Hepatocyte (in vitro differentiated cells): ENCODE results near the gene PZP. TPM values are rescaled to one million over a fixed set of nuclear protein-coding genes. Genes with fewer than 3 reads are reported as not detected.

Source experiments
- DNase-seq: peaks from one replicate; pipeline ENCODE4 v3.0.0-alpha.2; 2016; ENCODE audit warnings: low spot score
- H2AFZ ChIP-seq: fragments of 200-600 bp; sonication (generic); 2 replicates; pipeline ENCODE4 v1.6.0; 2016; ENCODE audit warnings: antibody characterized with exemption, mild to moderate bottlenecking
- H3K27ac ChIP-seq: fragments of 200-600 bp; sonication (generic); 2 replicates; pipeline ENCODE4 v1.5.1; 2016; ENCODE audit warnings: mild to moderate bottlenecking
- H3K27me3 ChIP-seq: fragments of 200-600 bp; sonication (generic); 2 replicates; pipeline ENCODE4 v1.6.1; 2016
- H3K36me3 ChIP-seq: fragments of 200-600 bp; sonication (generic); replicated peaks from 2 replicates; pipeline ENCODE4 v1.5.1; 2016; ENCODE audit warnings: low read depth; ENCODE audit not compliant: insufficient read depth
- H3K4me1 ChIP-seq: fragments of 200-600 bp; sonication (generic); 2 replicates; pipeline ENCODE4 v1.5.1; 2016; ENCODE audit warnings: mild to moderate bottlenecking, moderate library complexity; ENCODE audit not compliant: insufficient read depth
- H3K4me2 ChIP-seq: fragments of 200-600 bp; sonication (generic); 2 replicates; pipeline ENCODE4 v1.6.0; 2016
- H3K4me3 ChIP-seq: fragments of 200-600 bp; sonication (generic); 2 replicates; pipeline ENCODE4 v1.5.1; 2016; ENCODE audit warnings: mild to moderate bottlenecking
- H3K79me2 ChIP-seq: fragments of 200-600 bp; sonication (generic); 2 replicates; pipeline ENCODE4 v1.6.0; 2017; ENCODE audit warnings: mild to moderate bottlenecking
- H3K9me2 ChIP-seq: fragments of 200-600 bp; sonication (generic); replicated peaks from 2 replicates; pipeline ENCODE4 v1.6.0; 2017; ENCODE audit warnings: mild to moderate bottlenecking; ENCODE audit not compliant: insufficient read depth
- H3K9me3 ChIP-seq: fragments of 200-600 bp; sonication (generic); 2 replicates; pipeline ENCODE4 v1.5.1; 2016; ENCODE audit warnings: low read depth, mild to moderate bottlenecking
- H4K20me1 ChIP-seq: fragments of 200-600 bp; sonication (generic); 2 replicates; pipeline ENCODE4 v1.6.0; 2016; ENCODE audit warnings: mild to moderate bottlenecking; ENCODE audit not compliant: insufficient read depth, poor library complexity, severe bottlenecking
- CTCF ChIP-seq: fragments of 200-600 bp; sonication (generic); IDR thresholded peaks from 2 replicates; pipeline ENCODE4 v1.5.1; 2016; ENCODE audit warnings: antibody characterized with exemption, mild to moderate bottlenecking; ENCODE audit not compliant: poor library complexity
- EZH2 ChIP-seq: fragments of 200-600 bp; sonication (generic); IDR thresholded peaks from 2 replicates; pipeline ENCODE4 v1.6.1; 2016; ENCODE audit warnings: antibody characterized with exemption, mild to moderate bottlenecking, borderline replicate concordance
- EZH2phosphoT487 ChIP-seq: fragments of 200-600 bp; sonication (generic); IDR thresholded peaks from one replicate; pipeline ENCODE4 v1.6.1; 2018; ENCODE audit warnings: antibody characterized with exemption, mild to moderate bottlenecking, low read depth, moderate library complexity; ENCODE audit not compliant: unreplicated experiment, severe bottlenecking
- WGBS: methylation state at CpG from one replicate; pipeline ENCODE4 v1.1.6; 2016; ENCODE audit warnings: low lambda C conversion rate; ENCODE audit errors: missing lambda C conversion rate; 5-methylcytosine and 5-hydroxymethylcytosine counted together
- polyA plus RNA-seq: library from polyadenylated mRNA; unstranded; fragments of >200 nt; fragmentation: Nextera tagmentation; extraction: Ambion mirVana; gene quantifications from 2 replicates; pipeline ENCODE4 v1.2.1, GENCODE V29; 2016
- total RNA-seq: library from RNA; depleted of rRNA; stranded (reverse); fragments of >200 nt; gene quantifications from 2 replicates; pipeline ENCODE4 v1.2.3, GENCODE V29; 2014

PZP gene
- total and polyA plus RNA-seq, 2 experiments from 2014 or later = 0.10 to 0.45 TPM

- no peak overlapping the region for H2AFZ ChIP-seq
- no peaks in the 10 kb centered on the region for H3K36me3 ChIP-seq
- DNase-seq = no peak
- H3K4me3 ChIP-seq = no peak overlapping the region
- no peaks in the 10 kb centered on the region for H3K27me3 ChIP-seq
- H3K4me2 ChIP-seq = no peak overlapping the region
- no peaks in the 10 kb centered on the region for H3K9me3 ChIP-seq
- H3K79me2 ChIP-seq = no peaks in the 10 kb centered on the region
- H4K20me1 ChIP-seq = no peaks in the 10 kb centered on the region
- H3K27ac ChIP-seq = no peak overlapping the region
- no peaks in the 10 kb centered on the region for H3K4me1 ChIP-seq
- 81% methylated on average over 2 of the region's 2 CpGs for WGBS
- H3K9me2 ChIP-seq = no peaks in the 10 kb centered on the region
- TF ChIP-seq CTCF = no peak
- TF ChIP-seq EZH2 = no peak
- TF ChIP-seq EZH2phosphoT487 = no peak
Measured at GRCh38 chr12:9214534-9214933, 6.3 kb upstream of the PZP start.

- Histone ChIP-seq H3K4me2 (no peak overlapping the region), H3K4me3 (no peak overlapping the region), H3K79me2 (no peaks in the 10 kb centered on the region), H3K27ac (no peak overlapping the region), H3K9me2 (no peaks in the 10 kb centered on the region), H3K9me3 (no peaks in the 10 kb centered on the region), H3K27me3 (no peaks in the 10 kb centered on the region), H3K36me3 (no peaks in the 10 kb centered on the region), H4K20me1 (no peaks in the 10 kb centered on the region), H3K4me1 (no peaks in the 10 kb centered on the region), H2AFZ (no peak overlapping the region)
- TF ChIP-seq CTCF (no peak), EZH2phosphoT487 (no peak)
- no peak for DNase-seq
- 92% methylated on average over 1 of the region's 1 CpG for WGBS
Measured at GRCh38 chr12:9211687-9212086, 3.5 kb upstream of the PZP start.

- H3K9me3 ChIP-seq = no peaks in the 10 kb centered on the region
- no peak for DNase-seq
- no peak overlapping the region for H3K4me2 ChIP-seq
- no peaks in the 10 kb centered on the region for H4K20me1 ChIP-seq
- no peaks in the 10 kb centered on the region for H3K9me2 ChIP-seq
- H2AFZ ChIP-seq = no peak overlapping the region
- TF ChIP-seq CTCF = no peak
- TF ChIP-seq EZH2 = no peak
- TF ChIP-seq EZH2phosphoT487 = no peak
- H3K4me3 ChIP-seq = no peak overlapping the region
- no peaks in the 10 kb centered on the region for H3K27me3 ChIP-seq
- WGBS = 70% methylated on average over 3 of the region's 3 CpGs
- H3K79me2 ChIP-seq = no peaks in the 10 kb centered on the region
- H3K27ac ChIP-seq = no peak overlapping the region
- H3K36me3 ChIP-seq = no peaks in the 10 kb centered on the region
- no peaks in the 10 kb centered on the region for H3K4me1 ChIP-seq
Measured at GRCh38 chr12:9204380-9204779, 3.8 kb downstream of the PZP start.

GRCh38 chr12:9198012-9198411 lies 10.2 kb downstream of the PZP start:
- Histone ChIP-seq H4K20me1 (no peaks in the 10 kb centered on the region), H3K27ac (no peak overlapping the region), H3K9me3 (no peaks in the 10 kb centered on the region), H3K9me2 (no peaks in the 10 kb centered on the region), H3K4me3 (no peak overlapping the region), H3K4me2 (no peak overlapping the region), H3K79me2 (no peaks in the 10 kb centered on the region), H3K36me3 (no peaks in the 10 kb centered on the region), H3K27me3 (no peaks in the 10 kb centered on the region), H3K4me1 (no peaks in the 10 kb centered on the region), H2AFZ (no peak overlapping the region)
- DNase-seq = no peak
- TF ChIP-seq EZH2phosphoT487 (no peak), EZH2 (no peak), CTCF (no peak)
